A549 (cell line): ENCODE data around the gene NOS2. TPM values are rescaled to one million over a fixed set of nuclear protein-coding genes. Genes with fewer than 3 reads are reported as not detected.

Experiments used
- ATAC-seq, 2 experiments: fragments of 200-7000 bp in 1 of 2; fragments of >200 bp in 1 of 2; cut with Nextera tagmentation in 1 of 2; cut with Tn5 transposase in 1 of 2; 3 replicates each; pipeline versions ENCODE4 v1.8.0 to v1.9.1; 2018 to 2020; ENCODE audit warnings: mild to moderate bottlenecking in 1 of 2, moderate library complexity in 1 of 2
- CTCF ChIA-PET: fragments of 300-600 bp; sonication (Branson Sonifier 250); formaldehyde crosslinking; extraction: SDS; loops from one replicate; lab custom pipeline; 2021; ENCODE audit warnings: antibody characterized with exemption, inconsistent platforms; lab: Yijun Ruan, JAX
- POLR2A ChIA-PET: fragments of 350-600 bp; formaldehyde crosslinking; extraction: SDS; loops from one replicate; lab custom pipeline; 2021; ENCODE audit warnings: antibody characterized with exemption, inconsistent platforms; lab: Yijun Ruan, JAX
- DNase-seq, 2 experiments: peaks; one replicate each; pipeline versions ENCODE4 v3.0.0 to v3.0.0-alpha.2; 2011 to 2016; ENCODE audit warnings: low read depth in 1 of 2, low spot score in 1 of 2
- FAIRE-seq: peaks from 2 replicates; lab custom pipeline; 2011; peaks lifted over from hg19 to GRCh38; lab: Jason Lieb, UNC
- H3K27ac ChIP-seq, 2 experiments: fragments of >200 bp; sonication (Bioruptor Twin); formaldehyde crosslinking; 3 replicates each; pipeline ENCODE4 v1.5.1; 2016 to 2017
- H3K4me1 ChIP-seq: fragments of >200 bp; sonication (Bioruptor Twin); formaldehyde crosslinking; 3 replicates; pipeline ENCODE4 v1.6.1; 2016
- H3K4me2 ChIP-seq: fragments of >200 bp; sonication (Bioruptor Twin); formaldehyde crosslinking; 3 replicates; pipeline ENCODE4 v1.6.1; 2016
- H3K4me3 ChIP-seq: fragments of >200 bp; sonication (Bioruptor Twin); formaldehyde crosslinking; 3 replicates; pipeline ENCODE4 v1.5.1; 2016
- H3K9me3 ChIP-seq: fragments of >200 bp; sonication (Bioruptor Twin); formaldehyde crosslinking; 3 replicates; pipeline ENCODE4 v1.6.1; 2016
- BCL3 ChIP-seq: fragments of >200 bp; sonication (Bioruptor Twin); formaldehyde crosslinking; IDR thresholded peaks from 3 replicates; pipeline ENCODE4 v1.6.1; 2016
- FOSB ChIP-seq: fragments of 250-450 bp; sonication (Bioruptor Pico); IDR thresholded peaks from 2 replicates; pipeline ENCODE4 v1.5.0; 2020; ENCODE audit warnings: mild to moderate bottlenecking, moderate library complexity
- FOSL2 ChIP-seq, 2 experiments: fragments of 450-650 bp in 1 of 2; fragments of >200 bp in 1 of 2; sonication (Bioruptor Twin) in 1 of 2; formaldehyde crosslinking; IDR thresholded peaks; 2 replicates each; pipeline versions ENCODE4 v1.5.0 to v1.6.1; 2016 to 2020; ENCODE audit warnings: mild to moderate bottlenecking in 1 of 2, moderate library complexity in 1 of 2
- FOXS1 ChIP-seq: fragments of 250-450 bp; sonication (Bioruptor Pico); IDR thresholded peaks from 2 replicates; pipeline ENCODE4 v1.5.0; 2020; ENCODE audit warnings: mild to moderate bottlenecking, moderate library complexity
- GATA3 ChIP-seq: IDR thresholded peaks from 2 replicates; pipeline ENCODE4 v1.6.1; 2012; ENCODE audit warnings: borderline replicate concordance
- HDAC2 ChIP-seq: fragments of 200-600 bp; sonication (generic); IDR thresholded peaks from 2 replicates; pipeline ENCODE4 v1.6.1; 2016
- HOXB13 ChIP-seq: fragments of 250-450 bp; sonication (Bioruptor Pico); IDR thresholded peaks from 2 replicates; pipeline ENCODE4 v1.5.0; 2020; ENCODE audit warnings: low read depth, mild to moderate bottlenecking, moderate library complexity
- JUNB ChIP-seq: fragments of >200 bp; sonication (Bioruptor Twin); formaldehyde crosslinking; IDR thresholded peaks from 2 replicates; pipeline ENCODE4 v1.6.1; 2016
- KDM1A ChIP-seq: fragments of 200-600 bp; sonication (generic); IDR thresholded peaks from 2 replicates; pipeline ENCODE4 v1.6.1; 2016; ENCODE audit warnings: low read depth, mild to moderate bottlenecking
- MAFK ChIP-seq: fragments of 450-650 bp; IDR thresholded peaks from 2 replicates; pipeline ENCODE4 v1.6.1; 2014; ENCODE audit not compliant: partially characterized antibody
- MAX ChIP-seq: IDR thresholded peaks from 2 replicates; pipeline ENCODE4 v1.6.1; 2012
- MAZ ChIP-seq: fragments of 150-350 bp; IDR thresholded peaks from 2 replicates; pipeline ENCODE4 v1.6.1; 2014; ENCODE audit warnings: antibody characterized with exemption, low read depth, low read length, borderline replicate concordance
- NFE2L2 ChIP-seq: fragments of 150-350 bp; conservative IDR thresholded peaks from 2 replicates; pipeline ENCODE4 v1.6.1; 2014; ENCODE audit warnings: low read length
- PHF8 ChIP-seq: fragments of 200-600 bp; sonication (generic); IDR thresholded peaks from 2 replicates; pipeline ENCODE4 v1.6.1; 2016; ENCODE audit warnings: low read depth, mild to moderate bottlenecking, antibody characterized with exemption, moderate library complexity, borderline replicate concordance
- REST ChIP-seq: fragments of 200-600 bp; sonication (generic); IDR thresholded peaks from 2 replicates; pipeline ENCODE4 v1.6.1; 2016; ENCODE audit warnings: antibody characterized with exemption, mild to moderate bottlenecking, moderate library complexity
- RFX5 ChIP-seq: fragments of 450-650 bp; IDR thresholded peaks from 2 replicates; pipeline ENCODE4 v1.7.1; 2014; ENCODE audit warnings: antibody characterized with exemption, mild to moderate bottlenecking, moderate library complexity
- TFCP2L1 ChIP-seq: fragments of 250-450 bp; sonication (Bioruptor Pico); IDR thresholded peaks from 2 replicates; pipeline ENCODE4 v1.5.0; 2021; ENCODE audit warnings: mild to moderate bottlenecking
- WGBS: methylation state at CpG from one replicate; pipeline ENCODE4 v1.1.6; 2017; ENCODE audit errors: missing lambda C conversion rate; 5-methylcytosine and 5-hydroxymethylcytosine counted together
- polyA plus RNA-seq, 4 experiments: library from polyadenylated mRNA; depleted of rRNA in 3 of 4; stranded (reverse); fragments of >200 nt; fragmentation: RNase III in 1 of 4; extraction: RNeasy Plus Mini Kit Qiagen cat#74134 plus additional on column Dnase treatment in 1 of 4; gene quantifications; 2 replicates in 3 of 4; 3 replicates in 1 of 4; pipeline ENCODE4 v1.2.3, GENCODE V29; 2011 to 2017
- TF ChIP-seq, protein P1 (sequence below): IDR thresholded peaks from 2 replicates; pipeline ENCODE4 v1.6.1; 2012; ENCODE audit warnings: low read depth, borderline replicate concordance

NOS2 gene
- polyA plus RNA-seq, 2 of the 4 experiments (the other 2 are of a cell fraction) = 0.08 to 0.17 TPM

DNA sequence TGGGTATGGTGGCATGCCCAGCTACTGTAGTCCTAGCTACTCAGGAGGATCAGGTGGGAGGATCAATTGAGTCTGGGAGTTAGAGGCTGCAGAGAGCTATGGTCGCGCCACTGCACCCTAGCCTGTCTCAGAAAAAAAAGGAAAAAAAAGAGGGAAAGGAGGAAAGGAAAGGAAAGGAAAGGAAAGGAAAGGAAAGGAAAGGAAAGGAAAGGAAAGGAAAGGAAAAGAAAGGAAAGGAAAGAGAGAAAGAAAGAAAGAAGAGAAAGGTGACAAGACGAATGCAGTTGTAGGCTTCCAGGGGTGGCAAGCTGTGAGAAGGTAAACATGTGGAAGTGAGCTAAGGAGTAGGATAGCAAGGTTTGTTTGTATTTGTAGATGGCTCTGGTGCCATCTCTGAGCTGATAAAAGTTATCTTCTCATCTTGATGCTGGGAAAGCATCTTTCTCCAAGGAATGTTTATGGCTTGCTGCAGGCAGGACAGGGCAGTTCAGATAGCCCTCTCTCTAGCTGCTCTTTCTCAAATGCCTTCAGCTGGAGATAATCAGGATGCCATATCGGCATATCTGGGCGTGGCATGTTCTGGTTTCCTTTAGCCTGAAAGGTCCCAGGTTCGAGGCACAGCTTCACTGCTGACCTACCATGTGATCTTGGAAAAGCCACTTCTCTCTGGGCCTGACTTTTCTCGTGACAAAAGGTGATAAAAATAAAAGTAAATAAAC lies 2.8 kb upstream of the NOS2 start:
- CTCF ChIA-PET = interaction anchor here (0.8 to 18.3 kb wide), 8 partner anchors 8 to 148 kb away, joined by 3 to 474 read pairs (median 6); partner anchors contain the start of gene LYRM9
- POLR2A ChIA-PET = no interaction called here
- H3K4me3 ChIP-seq = no peak overlapping the region
- DNase-seq (no peak), FAIRE-seq (no peak), ATAC-seq (no peak)
- H3K4me1 ChIP-seq = peaks cover 3% of the 10 kb centered on the region; the same call in 1 of the 3 replicates
- 56% methylated on average over 7 of the region's 7 CpGs for WGBS
- TF ChIP-seq TFCP2L1 (CRISPR knock-in tag) (no peak), REST (no peak), KDM1A (no peak), FOSL2 (IDR thresholded peaks at IDR 0.05) (no peak), FOSL2 (CRISPR knock-in tag; IDR thresholded peaks at IDR 0.05) (no peak), HDAC2 (no peak), JUNB (no peak), MAFK (no peak), RFX5 (no peak), FOSB (CRISPR knock-in tag) (no peak), PHF8 (no peak), FOXS1 (CRISPR knock-in tag) (no peak), GATA3 (no peak), NFE2L2 (no peak)
- no peak overlapping the region for H3K4me2 ChIP-seq
- no peak overlapping the region for H3K27ac ChIP-seq
- no peaks in the 10 kb centered on the region for H3K9me3 ChIP-seq

DNA sequence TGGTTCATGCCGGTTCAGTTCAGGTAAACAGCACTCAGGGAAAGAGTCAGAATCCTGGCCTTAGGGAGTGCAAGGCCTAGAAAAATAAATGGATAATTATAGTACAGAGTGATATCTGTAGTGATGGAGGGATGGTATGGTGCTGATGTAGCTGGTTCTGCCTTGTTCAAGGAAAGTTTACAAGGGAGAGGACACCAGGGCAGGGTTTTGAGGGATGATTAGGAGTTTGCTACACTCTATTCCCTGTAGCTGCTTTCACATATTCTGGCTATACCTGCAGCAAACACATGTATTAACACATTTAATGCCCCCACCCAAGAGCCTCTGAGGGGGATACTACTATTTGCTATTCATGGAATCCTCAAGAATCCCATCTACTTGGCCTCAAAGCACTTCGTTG lies 1.7 kb upstream of the NOS2 start:
- no peak for TF ChIP-seq HOXB13 (CRISPR knock-in tag)
- TF ChIP-seq MAX = no peak
- no peak for TF ChIP-seq MAFK
- TF ChIP-seq MAZ = no peak
- no peak for TF ChIP-seq TFCP2L1 (CRISPR knock-in tag)
- no peak for TF ChIP-seq FOSL2 (IDR thresholded peaks at IDR 0.05)
- no peak for TF ChIP-seq FOSL2 (CRISPR knock-in tag; IDR thresholded peaks at IDR 0.05)
- TF ChIP-seq, protein P1, sequence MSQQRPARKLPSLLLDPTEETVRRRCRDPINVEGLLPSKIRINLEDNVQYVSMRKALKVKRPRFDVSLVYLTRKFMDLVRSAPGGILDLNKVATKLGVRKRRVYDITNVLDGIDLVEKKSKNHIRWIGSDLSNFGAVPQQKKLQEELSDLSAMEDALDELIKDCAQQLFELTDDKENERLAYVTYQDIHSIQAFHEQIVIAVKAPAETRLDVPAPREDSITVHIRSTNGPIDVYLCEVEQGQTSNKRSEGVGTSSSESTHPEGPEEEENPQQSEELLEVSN = no peak
- no peak for TF ChIP-seq BCL3
- TF ChIP-seq, all 56 proteins: peak for 0
- peaks cover 3% of the 10 kb centered on the region; the same call in 1 of the 3 replicates for H3K4me1 ChIP-seq
- no peak overlapping the region for H3K4me2 ChIP-seq
- no peak overlapping the region for H3K27ac ChIP-seq
- no peak for ATAC-seq
- no peak overlapping the region for H3K4me3 ChIP-seq
- POLR2A ChIA-PET = no interaction called here
- WGBS = 43% methylated on average over 2 of the region's 2 CpGs
- no peaks in the 10 kb centered on the region for H3K9me3 ChIP-seq
- DNase-seq = no peak
- CTCF ChIA-PET = interaction anchor here (1.4 to 18.3 kb wide), 4 partner anchors 22 to 147 kb away, joined by 3 to 474 read pairs (median 7); no protein-coding TSS in a partner anchor
- FAIRE-seq = no peak
